Stimulated activated CD8-positive, alpha-beta memory T cell treated with anti-CD3 and anti-CD28 coated beads, Interleukin-7, amount 100 ng/mL, for 1 hour (primary cell): ENCODE results near the gene CLSTN2.

Source experiments
- DNase-seq, 2 donors: peaks; one replicate each; pipeline ENCODE4 v3.0.0-alpha.2; 2020; ENCODE audit warnings: low read depth in 2 of 2

CLSTN2 gene

DNA sequence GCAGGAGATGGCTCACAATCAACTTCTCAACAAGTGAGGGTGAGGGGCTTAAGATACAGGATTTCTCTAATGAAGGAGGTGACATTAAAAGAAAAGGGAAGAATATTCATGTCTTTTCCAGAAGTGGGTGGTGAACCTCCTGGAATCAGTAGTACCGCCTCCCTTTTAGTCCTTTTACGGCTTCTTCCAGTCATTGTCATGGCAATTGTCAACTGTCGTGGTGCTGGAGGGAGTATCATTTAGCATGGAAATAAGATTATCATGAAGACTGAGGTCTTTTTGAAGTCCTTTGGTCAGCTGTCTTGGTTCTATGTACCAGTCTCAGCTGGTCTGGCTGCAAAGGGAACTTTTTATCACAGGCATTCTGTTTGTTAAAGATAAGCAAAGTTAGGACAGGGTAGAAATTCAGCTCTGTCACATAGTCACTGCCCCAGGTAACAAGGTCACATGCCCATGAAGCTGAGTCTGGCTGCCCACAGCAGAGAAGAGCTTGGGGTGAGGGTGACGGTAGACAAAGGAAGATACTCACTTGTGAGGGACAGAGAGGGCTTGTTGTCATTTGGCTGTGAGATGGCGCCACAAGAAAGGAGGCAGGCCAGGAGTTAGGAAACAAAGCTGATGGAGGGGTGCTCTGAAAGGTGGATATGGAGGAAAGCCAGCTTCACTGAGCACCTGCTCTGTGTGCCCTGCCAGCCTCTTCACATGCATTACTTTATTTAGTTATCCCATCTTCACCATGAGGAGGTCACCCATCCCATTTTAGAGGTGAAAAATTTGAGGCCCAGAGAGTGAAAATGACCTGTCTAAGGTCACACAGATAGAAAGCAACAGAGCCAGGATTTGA lies 514.6 kb downstream of the CLSTN2 start:
- no peak for DNase-seq

- DNase-seq: no peak
Observed at GRCh38 chr3:140453750-140454149, 518.8 kb downstream of the CLSTN2 start.

DNA sequence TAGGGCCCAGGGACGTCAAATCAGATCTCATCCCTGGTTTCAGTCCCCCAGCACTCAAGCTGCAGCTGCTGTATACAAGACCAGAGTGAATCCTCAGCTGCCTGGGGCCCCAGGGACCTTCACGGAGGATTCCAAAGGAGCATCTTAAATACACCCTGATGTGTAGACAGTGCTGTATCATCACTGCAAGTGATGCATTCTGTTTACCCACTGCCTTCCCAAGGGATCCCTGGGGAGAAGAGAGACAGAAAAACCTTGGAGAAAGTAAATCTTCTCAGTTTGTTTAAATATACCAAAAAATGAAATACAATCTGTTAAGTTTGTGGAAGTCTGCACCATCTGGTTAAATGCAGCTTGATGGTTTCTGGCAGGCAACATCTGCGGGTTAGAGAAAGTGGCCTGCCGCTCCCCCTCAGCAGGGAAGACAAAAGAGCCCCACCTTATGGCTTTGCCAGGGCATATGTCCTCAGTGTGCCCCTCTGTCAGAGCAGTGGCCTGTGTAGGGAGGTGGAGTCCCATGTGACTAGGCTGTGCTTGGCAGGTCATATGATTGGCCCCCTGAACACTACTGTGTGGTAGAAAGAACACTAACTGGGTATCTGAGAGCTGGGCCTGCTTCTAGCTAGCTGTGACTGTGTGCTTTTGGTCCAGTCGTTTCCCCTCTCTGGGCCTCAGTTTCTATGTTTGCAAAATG lies 520.7 kb downstream of the CLSTN2 start:
- DNase-seq: no peak

- DNase-seq: no peak
Observed at GRCh38 chr3:140456974-140457373, 522.0 kb downstream of the CLSTN2 start.

DNA sequence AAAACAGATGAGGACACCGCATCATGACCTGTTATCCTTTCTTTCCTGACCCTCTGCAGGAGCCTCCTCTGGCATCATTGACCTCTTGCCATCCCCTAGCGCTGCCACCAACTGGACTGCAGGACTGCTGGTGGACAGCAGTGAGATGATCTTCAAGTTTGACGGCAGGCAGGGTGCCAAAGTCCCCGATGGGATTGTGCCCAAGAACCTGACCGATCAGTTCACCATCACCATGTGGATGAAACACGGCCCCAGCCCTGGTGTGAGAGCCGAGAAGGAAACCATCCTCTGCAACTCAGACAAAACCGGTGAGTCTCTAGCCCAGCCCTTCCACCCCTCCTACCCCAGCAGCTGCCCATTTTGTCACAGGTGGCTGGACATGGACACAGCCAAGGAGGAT lies 524.5 kb downstream of the CLSTN2 start:
- DNase-seq: no peak

DNA sequence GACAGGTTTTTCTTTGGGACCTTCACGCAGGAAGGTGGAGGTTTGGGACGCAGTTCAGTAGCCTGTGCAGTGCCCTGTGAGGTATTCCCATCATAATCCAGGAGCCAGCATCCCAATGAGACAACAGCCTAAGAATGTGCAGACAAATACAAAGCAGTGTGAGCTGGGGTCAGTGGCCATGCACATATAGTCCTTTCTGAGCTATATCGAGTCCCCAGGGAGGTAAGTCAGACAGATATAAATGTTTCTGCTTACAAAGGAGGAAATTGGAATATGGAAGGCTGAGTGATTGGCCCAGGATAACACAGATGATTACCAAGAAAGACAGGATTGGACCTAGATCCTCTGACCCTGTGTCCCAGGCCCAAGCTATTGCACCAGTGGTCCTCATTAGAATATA lies 526.3 kb downstream of the CLSTN2 start:
- no peak for DNase-seq

DNA sequence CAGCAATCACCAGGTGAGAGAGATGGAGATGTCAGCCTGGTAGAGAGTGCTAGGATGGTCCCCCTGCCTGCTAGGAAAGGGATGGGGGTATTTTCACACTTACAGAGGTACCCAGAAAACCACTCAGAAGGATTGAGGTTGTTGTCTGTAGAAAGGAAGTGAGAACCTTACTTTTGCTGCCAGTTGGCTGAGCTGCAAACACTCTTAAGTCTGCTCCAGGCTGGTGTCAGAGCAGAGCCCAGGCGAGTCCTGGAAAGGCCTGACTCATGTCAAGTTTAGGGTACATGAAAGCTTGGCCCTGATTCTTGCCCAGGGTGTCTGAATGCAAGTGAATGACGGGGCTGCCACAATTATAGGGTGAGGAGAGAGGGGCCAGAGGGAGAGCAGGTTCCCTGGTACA lies 528.4 kb downstream of the CLSTN2 start:
- DNase-seq: no peak

- DNase-seq: no peak
Observed at GRCh38 chr3:140465988-140466387, 531.0 kb downstream of the CLSTN2 start.

GRCh38 chr3:140466535-140466934 lies 531.5 kb downstream of the CLSTN2 start:
- DNase-seq: no peak

DNA sequence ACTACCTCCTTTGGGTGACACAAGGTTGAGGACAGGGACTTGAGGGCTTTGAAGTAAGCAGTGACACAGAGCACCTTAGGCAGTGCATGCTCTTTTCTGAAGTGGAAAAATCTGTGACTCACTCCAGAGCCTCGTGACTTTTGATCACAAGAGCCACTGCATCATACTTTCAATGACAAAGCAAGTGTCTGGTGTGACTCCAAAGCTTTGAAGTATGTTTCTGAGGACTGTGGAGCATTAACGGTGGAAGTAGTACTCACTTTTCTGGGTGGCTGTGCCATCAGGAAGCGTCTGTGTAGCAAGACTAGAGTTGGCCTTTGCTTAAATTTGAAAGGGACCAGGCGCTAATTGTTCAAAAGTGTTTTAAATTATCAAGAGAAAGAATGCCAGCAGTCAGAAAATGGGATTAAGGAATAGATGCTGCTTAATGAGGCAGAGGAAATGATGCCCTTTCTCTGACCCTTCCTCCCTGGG lies 532.2 kb downstream of the CLSTN2 start:
- DNase-seq: no peak

- DNase-seq: no peak
Observed at GRCh38 chr3:140467796-140468315, 532.9 kb downstream of the CLSTN2 start.

DNA sequence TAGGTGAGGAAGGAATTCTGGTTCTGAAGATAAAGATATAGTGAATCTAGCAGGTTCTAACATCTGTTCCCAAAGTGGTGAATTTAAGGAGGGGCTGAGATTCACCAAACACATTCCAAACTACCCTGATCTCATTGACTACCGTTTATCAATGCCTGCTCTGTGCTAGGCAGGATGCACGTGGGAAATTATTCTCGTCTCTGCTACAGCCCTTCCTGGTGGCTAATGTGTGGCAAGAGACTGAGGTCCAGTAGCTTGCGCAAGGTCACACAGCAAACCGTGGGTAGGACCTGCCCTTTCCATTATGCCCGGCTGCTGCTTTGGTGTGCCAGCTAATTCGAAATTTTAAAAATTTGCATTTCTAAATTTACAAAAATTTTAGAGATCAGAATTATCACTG lies 533.4 kb downstream of the CLSTN2 start:
- DNase-seq: no peak

DNA sequence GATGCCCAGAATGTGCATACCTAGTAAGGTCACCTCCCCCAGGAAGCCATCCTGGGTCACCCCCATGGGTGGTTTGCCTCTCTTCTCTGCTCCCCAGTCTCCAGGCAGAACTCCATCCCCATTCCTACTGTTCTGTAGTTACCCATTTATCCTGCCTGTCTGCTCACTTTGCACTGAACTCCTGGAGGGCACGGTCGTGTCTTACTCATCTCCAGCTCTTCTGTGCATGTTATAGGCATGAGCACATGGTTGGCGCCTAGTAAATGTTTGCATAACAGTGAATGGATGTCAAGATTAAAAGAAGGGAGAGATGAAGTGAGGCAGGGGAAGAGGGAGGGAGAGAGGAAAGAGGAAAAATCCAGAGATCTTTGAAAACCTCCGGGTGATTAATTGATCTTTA lies 534.5 kb downstream of the CLSTN2 start:
- no peak for DNase-seq

- no peak for DNase-seq
Observed at GRCh38 chr3:140470211-140470610, 535.2 kb downstream of the CLSTN2 start.

DNA sequence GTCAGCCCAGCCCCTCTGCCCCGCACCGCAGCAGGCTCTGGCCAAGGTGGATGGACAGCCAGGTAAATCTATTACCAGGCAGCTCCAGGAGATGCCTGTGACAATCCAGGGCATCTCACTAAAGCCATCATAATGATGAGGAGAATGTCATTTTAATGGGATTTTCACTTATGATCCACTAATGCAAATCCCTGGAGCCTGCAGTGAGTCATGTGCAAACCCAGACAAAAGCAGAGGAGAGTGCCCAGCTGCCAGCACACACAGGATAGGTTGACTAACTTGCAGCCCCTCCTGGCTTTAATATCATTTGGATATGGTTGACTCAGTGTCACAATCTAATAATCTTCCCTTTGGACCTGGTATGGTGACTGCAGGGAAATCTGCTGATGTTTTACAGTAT lies 536.0 kb downstream of the CLSTN2 start:
- no peak for DNase-seq

GRCh38 chr3:140472306-140473020 lies 537.5 kb downstream of the CLSTN2 start:
- DNase-seq: no peak

GRCh38 chr3:140487566-140487965 lies 552.6 kb downstream of the CLSTN2 start:
- no peak for DNase-seq

GRCh38 chr3:140493271-140493670 lies 558.3 kb downstream of the CLSTN2 start:
- DNase-seq: no peak

GRCh38 chr3:140494970-140495369 lies 560.0 kb downstream of the CLSTN2 start:
- no peak for DNase-seq

- DNase-seq: no peak
Observed at GRCh38 chr3:140497331-140497730, 562.3 kb downstream of the CLSTN2 start.

GRCh38 chr3:140499114-140499757 lies 564.3 kb downstream of the CLSTN2 start:
- DNase-seq: no peak

DNA sequence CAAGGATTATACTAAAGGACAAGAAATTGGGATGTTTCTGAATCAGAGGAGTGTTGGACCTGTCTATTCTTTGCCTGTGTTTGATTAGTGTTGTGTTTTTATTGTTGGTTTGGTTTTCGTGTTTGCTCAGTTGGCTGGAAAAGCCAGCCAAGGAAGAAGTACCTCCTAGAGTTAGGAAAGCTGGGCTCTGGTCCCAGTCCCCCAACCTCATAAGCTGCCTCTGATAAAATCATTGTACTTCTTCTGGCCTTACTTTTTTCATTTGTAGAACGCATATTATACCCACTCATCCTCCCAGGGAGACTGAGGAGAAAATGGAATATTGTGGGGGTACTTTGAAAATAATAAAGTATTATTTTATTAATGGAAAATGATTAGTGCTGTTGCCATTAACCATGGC lies 565.5 kb downstream of the CLSTN2 start:
- no peak for DNase-seq
